K562 (cell line): ENCODE data around the gene AFF1. TPM values are rescaled to one million over a fixed set of nuclear protein-coding genes. Genes with fewer than 3 reads are reported as not detected.

Experiments
- CBX8 ChIP-seq: fragments of 200-600 bp; sonication (generic); IDR thresholded peaks from 2 replicates; pipeline ENCODE4 v1.6.1; 2012; ENCODE audit warnings: borderline replicate concordance, mixed run types, low read depth, mild to moderate bottlenecking, moderate library complexity, mixed read lengths, low read length, control low read depth, inconsistent platforms; ENCODE audit not compliant: poor library complexity, severe bottlenecking; ENCODE audit errors: extremely low read depth
- ESRRB ChIP-seq: fragments of 250-450 bp; sonication (Bioruptor Pico); IDR thresholded peaks from 2 replicates; pipeline ENCODE4 v1.5.0; 2020; ENCODE audit warnings: mild to moderate bottlenecking, moderate library complexity, borderline replicate concordance
- FOXA3 ChIP-seq, 2 experiments: fragments of 450-650 bp in 1 of 2; sonication (generic) in 1 of 2; formaldehyde crosslinking; IDR thresholded peaks in 1 of 2; conservative IDR thresholded peaks in 1 of 2; 2 replicates each; pipeline versions ENCODE4 v1.4.0 to v1.8.0; 2020 to 2022; ENCODE audit warnings: mild to moderate bottlenecking in 2 of 2, missing genetic modification reagents in 1 of 2
- KLF16 ChIP-seq: IDR thresholded peaks from 2 replicates; pipeline ENCODE4 v1.6.1; 2016; ENCODE audit warnings: antibody characterized with exemption
- L3MBTL2 ChIP-seq: fragments of 450-650 bp; IDR thresholded peaks from 2 replicates; pipeline ENCODE4 v1.6.1; 2016; ENCODE audit warnings: mild to moderate bottlenecking, moderate library complexity
- POLR3A ChIP-seq: IDR thresholded peaks from 2 replicates; pipeline ENCODE4 v1.6.1; 2011; ENCODE audit warnings: borderline replicate concordance, mild to moderate bottlenecking, moderate library complexity; ENCODE audit not compliant: insufficient read length, insufficient read depth; ENCODE audit errors: extremely low read depth
- SMAD1 ChIP-seq: fragments of 150-350 bp; IDR thresholded peaks from 2 replicates; pipeline ENCODE4 v1.6.1; 2014; ENCODE audit warnings: low read length, low read depth; ENCODE audit not compliant: partially characterized antibody
- THRB ChIP-seq: fragments of 450-650 bp; formaldehyde crosslinking; conservative IDR thresholded peaks from 2 replicates; pipeline ENCODE4 v1.4.0; 2022; ENCODE audit warnings: mild to moderate bottlenecking, missing genetic modification characterization
- UBTF ChIP-seq, 2 experiments: IDR thresholded peaks; 2 replicates each; pipeline ENCODE4 v1.6.1; 2012; ENCODE audit warnings: improper control_type of control experiment in 2 of 2, low read depth in 2 of 2, low read length in 2 of 2, borderline replicate concordance in 1 of 2
- ZNF518B ChIP-seq: fragments of 250-450 bp; sonication (Bioruptor Pico); IDR thresholded peaks from 2 replicates; pipeline ENCODE4 v1.5.0; 2021; ENCODE audit warnings: mild to moderate bottlenecking, moderate library complexity
- ZNF76 ChIP-seq: fragments of 250-450 bp; sonication (Bioruptor Pico); IDR thresholded peaks from 2 replicates; pipeline ENCODE4 v1.4.0; 2020; ENCODE audit warnings: mild to moderate bottlenecking, moderate library complexity, borderline replicate concordance
- polyA plus RNA-seq, 8 experiments: library from polyadenylated mRNA; depleted of rRNA in 4 of 8; stranded (reverse) in 5 of 8; unstranded in 3 of 8; fragments of >200 nt; fragmentation: Nextera tagmentation in 2 of 8; fragmentation: Illumina TruSeq in 1 of 8; extraction: Ambion mirVana in 2 of 8; extraction: Trizol in 1 of 8; gene quantifications; 2 replicates each; pipeline versions ENCODE4 v1.2.1 to v1.2.3, GENCODE V29; 2011 to 2014; ENCODE audit warnings: inconsistent platforms in 1 of 8, missing spikeins in 1 of 8
- total RNA-seq, 7 experiments: library from RNA; depleted of rRNA in 6 of 7; stranded (reverse); fragments of >200 nt in 6 of 7; fragmentation: Illumina TruSeq in 2 of 7; extraction: Trizol in 2 of 7; gene quantifications; 2 replicates each; pipeline versions ENCODE4 v1.2.1 to v1.2.3, GENCODE V29; 2011 to 2021; ENCODE audit warnings: low replicate concordance in 1 of 7
- TF ChIP-seq, protein P1 (sequence below): fragments of 250-450 bp; sonication (Bioruptor Pico); IDR thresholded peaks from 2 replicates; pipeline ENCODE4 v1.4.0; 2020; ENCODE audit warnings: mild to moderate bottlenecking, moderate library complexity
- TF ChIP-seq, protein P2 (sequence below): fragments of 450-650 bp; IDR thresholded peaks from 2 replicates; pipeline ENCODE4 v1.7.1; 2018; ENCODE audit warnings: mild to moderate bottlenecking, low read depth; ENCODE audit not compliant: partially characterized antibody

The AFF1 gene
- total and polyA plus RNA-seq, 9 of the 15 experiments (the other 6 are each of a cell fraction or from before 2014, with no cell fraction given), result 4.1 to 47.5 (median 17.2) TPM

DNA sequence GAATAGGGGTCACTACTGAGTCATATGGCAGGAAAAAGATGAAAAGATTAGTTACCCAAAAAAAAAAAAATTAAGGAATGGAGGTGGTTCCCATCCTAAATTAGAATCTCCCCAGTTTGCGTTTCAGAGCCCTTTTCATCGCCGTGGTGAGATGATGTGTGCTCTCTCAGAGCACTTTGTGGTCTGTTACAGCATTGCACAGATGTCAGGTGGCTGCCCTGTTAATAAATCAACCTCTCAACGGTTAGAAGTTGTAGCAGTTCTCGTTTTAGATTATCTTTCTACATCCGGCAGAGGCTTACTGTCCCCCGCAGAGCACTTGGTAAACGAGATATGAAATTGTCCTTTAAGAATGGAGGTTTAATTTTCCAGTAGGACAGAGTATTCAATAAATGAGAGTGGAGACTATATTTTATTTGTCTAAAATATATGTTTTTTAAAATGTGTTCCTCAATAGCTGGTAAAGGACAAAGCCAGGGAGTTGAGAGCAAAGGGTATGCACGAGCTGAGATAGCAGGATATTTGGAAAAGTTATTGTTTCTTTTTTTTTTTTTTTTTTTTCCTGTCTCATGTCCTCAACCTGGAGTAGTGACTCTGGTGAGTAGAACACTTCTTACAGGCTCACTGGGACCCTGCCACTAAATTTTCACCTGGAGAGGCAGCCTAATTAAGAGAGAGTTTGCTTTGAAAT lies 26.9 kb downstream of the AFF1 start (continued):
- TF ChIP-seq UBTF (IDR thresholded peaks at IDR 0.05; ENCODE audit: borderline replicate concordance in 1 of 2, low read depth in 2 of 2, low read length in 2 of 2), result no peak
- peak; percentile 97 for TF ChIP-seq KLF16
- TF ChIP-seq ZNF76 (CRISPR knock-in tag), result no peak
- TF ChIP-seq ZNF518B, result no peak
- TF ChIP-seq FOXA3 (CRISPR knock-in tag; conservative IDR thresholded peaks at IDR 0.05 in 1 of 2, IDR thresholded peaks at IDR 0.05 in 1 of 2), result 0 out of 4 replicates have a peak, but pooled peaks of 1 of the 2 experiments have one; percentile 45
- TF ChIP-seq L3MBTL2, result no peak; the same call in 1 of the 2 replicates
- TF ChIP-seq, protein P1, sequence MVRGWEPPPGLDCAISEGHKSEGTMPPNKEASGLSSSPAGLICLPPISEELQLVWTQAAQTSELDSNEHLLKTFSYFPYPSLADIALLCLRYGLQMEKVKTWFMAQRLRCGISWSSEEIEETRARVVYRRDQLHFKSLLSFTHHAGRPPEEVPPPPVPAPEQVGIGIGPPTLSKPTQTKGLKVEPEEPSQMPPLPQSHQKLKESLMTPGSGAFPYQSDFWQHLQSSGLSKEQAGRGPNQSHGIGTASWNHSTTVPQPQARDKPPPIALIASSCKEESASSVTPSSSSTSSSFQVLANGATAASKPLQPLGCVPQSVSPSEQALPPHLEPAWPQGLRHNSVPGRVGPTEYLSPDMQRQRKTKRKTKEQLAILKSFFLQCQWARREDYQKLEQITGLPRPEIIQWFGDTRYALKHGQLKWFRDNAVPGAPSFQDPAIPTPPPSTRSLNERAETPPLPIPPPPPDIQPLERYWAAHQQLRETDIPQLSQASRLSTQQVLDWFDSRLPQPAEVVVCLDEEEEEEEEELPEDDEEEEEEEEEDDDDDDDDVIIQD (CRISPR knock-in tag), result no peak
- no peak for TF ChIP-seq POLR3A
- TF ChIP-seq THRB (CRISPR knock-in tag), result 0 out of 2 replicates have a peak, but pooled peaks have one; percentile 20
- no peak for TF ChIP-seq ESRRB (CRISPR knock-in tag)
- TF ChIP-seq SMAD1, result peak; percentile 64
- TF ChIP-seq CBX8, result no peak
- TF ChIP-seq, protein P2, sequence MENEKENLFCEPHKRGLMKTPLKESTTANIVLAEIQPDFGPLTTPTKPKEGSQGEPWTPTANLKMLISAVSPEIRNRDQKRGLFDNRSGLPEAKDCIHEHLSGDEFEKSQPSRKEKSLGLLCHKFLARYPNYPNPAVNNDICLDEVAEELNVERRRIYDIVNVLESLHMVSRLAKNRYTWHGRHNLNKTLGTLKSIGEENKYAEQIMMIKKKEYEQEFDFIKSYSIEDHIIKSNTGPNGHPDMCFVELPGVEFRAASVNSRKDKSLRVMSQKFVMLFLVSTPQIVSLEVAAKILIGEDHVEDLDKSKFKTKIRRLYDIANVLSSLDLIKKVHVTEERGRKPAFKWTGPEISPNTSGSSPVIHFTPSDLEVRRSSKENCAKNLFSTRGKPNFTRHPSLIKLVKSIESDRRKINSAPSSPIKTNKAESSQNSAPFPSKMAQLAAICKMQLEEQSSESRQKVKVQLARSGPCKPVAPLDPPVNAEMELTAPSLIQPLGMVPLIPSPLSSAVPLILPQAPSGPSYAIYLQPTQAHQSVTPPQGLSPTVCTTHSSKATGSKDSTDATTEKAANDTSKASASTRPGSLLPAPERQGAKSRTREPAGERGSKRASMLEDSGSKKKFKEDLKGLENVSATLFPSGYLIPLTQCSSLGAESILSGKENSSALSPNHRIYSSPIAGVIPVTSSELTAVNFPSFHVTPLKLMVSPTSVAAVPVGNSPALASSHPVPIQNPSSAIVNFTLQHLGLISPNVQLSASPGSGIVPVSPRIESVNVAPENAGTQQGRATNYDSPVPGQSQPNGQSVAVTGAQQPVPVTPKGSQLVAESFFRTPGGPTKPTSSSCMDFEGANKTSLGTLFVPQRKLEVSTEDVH, result no peak
